Measurements from ENCODE around the gene STK32B.

GRCh38 chr4:5050520-5051277, 581 bp upstream of the STK32B start:
- TF ChIP-seq, protein P1, sequence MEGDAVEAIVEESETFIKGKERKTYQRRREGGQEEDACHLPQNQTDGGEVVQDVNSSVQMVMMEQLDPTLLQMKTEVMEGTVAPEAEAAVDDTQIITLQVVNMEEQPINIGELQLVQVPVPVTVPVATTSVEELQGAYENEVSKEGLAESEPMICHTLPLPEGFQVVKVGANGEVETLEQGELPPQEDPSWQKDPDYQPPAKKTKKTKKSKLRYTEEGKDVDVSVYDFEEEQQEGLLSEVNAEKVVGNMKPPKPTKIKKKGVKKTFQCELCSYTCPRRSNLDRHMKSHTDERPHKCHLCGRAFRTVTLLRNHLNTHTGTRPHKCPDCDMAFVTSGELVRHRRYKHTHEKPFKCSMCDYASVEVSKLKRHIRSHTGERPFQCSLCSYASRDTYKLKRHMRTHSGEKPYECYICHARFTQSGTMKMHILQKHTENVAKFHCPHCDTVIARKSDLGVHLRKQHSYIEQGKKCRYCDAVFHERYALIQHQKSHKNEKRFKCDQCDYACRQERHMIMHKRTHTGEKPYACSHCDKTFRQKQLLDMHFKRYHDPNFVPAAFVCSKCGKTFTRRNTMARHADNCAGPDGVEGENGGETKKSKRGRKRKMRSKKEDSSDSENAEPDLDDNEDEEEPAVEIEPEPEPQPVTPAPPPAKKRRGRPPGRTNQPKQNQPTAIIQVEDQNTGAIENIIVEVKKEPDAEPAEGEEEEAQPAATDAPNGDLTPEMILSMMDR (conservative IDR thresholded peaks at IDR 0.05; ENCODE audit: low read depth, low read length), result peak; percentile 87
- TF ChIP-seq EZH2 (IDR thresholded peaks at IDR 0.05; ENCODE audit: borderline replicate concordance, low read depth, low read length, poor library complexity, severe bottlenecking), result no peak

Measured in A673 (cell line).